Osteocyte (in vitro differentiated cells): ENCODE measurements around the gene SLC26A11. TPM values are rescaled to one million over a fixed set of nuclear protein-coding genes. Genes with fewer than 3 reads are reported as not detected.

Source experiments
- DNase-seq: peaks from one replicate; pipeline ENCODE4 v3.0.0; 2021; ENCODE audit warnings: mixed read lengths; ENCODE audit not compliant: unreplicated experiment; ENCODE audit errors: extremely low spot score
- H3K27ac Mint-ChIP-seq: one replicate; pipeline ENCODE4 v1.8.0; 2021; ENCODE audit warnings: mild to moderate bottlenecking, mixed read lengths; ENCODE audit not compliant: unreplicated experiment
- H3K27me3 Mint-ChIP-seq: one replicate; pipeline ENCODE4 v1.8.0; 2021; ENCODE audit warnings: mixed read lengths; ENCODE audit not compliant: unreplicated experiment
- H3K36me3 Mint-ChIP-seq: one replicate; pipeline ENCODE4 v1.8.0; 2021; ENCODE audit warnings: mixed read lengths; ENCODE audit not compliant: unreplicated experiment
- H3K4me1 Mint-ChIP-seq: one replicate; pipeline ENCODE4 v1.8.0; 2021; ENCODE audit warnings: mixed read lengths; ENCODE audit not compliant: unreplicated experiment
- H3K4me3 Mint-ChIP-seq: one replicate; pipeline ENCODE4 v1.8.0; 2021; ENCODE audit warnings: mild to moderate bottlenecking, moderate library complexity, mixed read lengths; ENCODE audit not compliant: unreplicated experiment
- H3K9me3 Mint-ChIP-seq: one replicate; pipeline ENCODE4 v1.8.0; 2021; ENCODE audit warnings: mixed read lengths; ENCODE audit not compliant: unreplicated experiment
- CTCF ChIP-seq: fragments of 200-600 bp; sonication (generic); IDR thresholded peaks from 2 replicates; pipeline ENCODE4 v1.5.0; 2021; ENCODE audit warnings: antibody characterized with exemption, mild to moderate bottlenecking, moderate library complexity
- total RNA-seq: library from RNA; stranded (reverse); gene quantifications from 2 replicates; pipeline ENCODE4 v1.2.1, GENCODE V29; 2021

The SLC26A11 gene
- total RNA-seq, 1 donor from 2014 or later = 34.7 TPM

GRCh38 chr17:80228477-80228876 lies 8.2 kb downstream of the SLC26A11 start:
- Mint-ChIP-seq H3K36me3 (peaks cover 31% of the 10 kb centered on the region), H3K27ac (no peak overlapping the region), H3K27me3 (no peaks in the 10 kb centered on the region), H3K4me3 (no peak overlapping the region), H3K4me1 (no peaks in the 10 kb centered on the region), H3K9me3 (peaks cover 13% of the 10 kb centered on the region)
- no peak for TF ChIP-seq CTCF
- no peak for DNase-seq

GRCh38 chr17:80229011-80229410 lies 8.8 kb downstream of the SLC26A11 start:
- Mint-ChIP-seq H3K4me3 (no peak overlapping the region), H3K27ac (no peak overlapping the region), H3K9me3 (peaks cover 13% of the 10 kb centered on the region), H3K4me1 (no peaks in the 10 kb centered on the region), H3K36me3 (peaks cover 36% of the 10 kb centered on the region), H3K27me3 (no peaks in the 10 kb centered on the region)
- TF ChIP-seq CTCF = no peak
- DNase-seq = no peak

- no peak overlapping the region for H3K27ac Mint-ChIP-seq
- H3K36me3 Mint-ChIP-seq = peaks cover 54% of the 10 kb centered on the region
- peaks cover 17% of the 10 kb centered on the region for H3K9me3 Mint-ChIP-seq
- no peaks in the 10 kb centered on the region for H3K27me3 Mint-ChIP-seq
- H3K4me1 Mint-ChIP-seq = no peaks in the 10 kb centered on the region
- DNase-seq = no peak
- no peak for TF ChIP-seq CTCF
- no peak overlapping the region for H3K4me3 Mint-ChIP-seq
These were observed 12.2 kb downstream of the SLC26A11 start for GRCh38 chr17:80232438-80232837.

- H3K4me3 Mint-ChIP-seq = no peak overlapping the region
- no peaks in the 10 kb centered on the region for H3K27me3 Mint-ChIP-seq
These were observed 13.0 kb downstream of the SLC26A11 start for GRCh38 chr17:80233202-80233601.

GRCh38 chr17:80236911-80237310 lies 16.7 kb downstream of the SLC26A11 start:
- no peak for DNase-seq
- Mint-ChIP-seq H3K36me3 (peaks cover 58% of the 10 kb centered on the region), H3K27ac (no peak overlapping the region), H3K4me1 (no peaks in the 10 kb centered on the region), H3K9me3 (peaks cover 11% of the 10 kb centered on the region), H3K4me3 (no peak overlapping the region), H3K27me3 (no peaks in the 10 kb centered on the region)
- TF ChIP-seq CTCF = no peak

More at GRCh38 chr17:80233202-80233601, 13.0 kb downstream of the SLC26A11 start:
- no peak for TF ChIP-seq CTCF
- H3K4me1 Mint-ChIP-seq = no peaks in the 10 kb centered on the region
- H3K27ac Mint-ChIP-seq = no peak overlapping the region
- peaks cover 59% of the 10 kb centered on the region for H3K36me3 Mint-ChIP-seq
- H3K9me3 Mint-ChIP-seq = peaks cover 17% of the 10 kb centered on the region
- no peak for DNase-seq
